H1 (cell line): ENCODE measurements around the gene CCDC24. TPM values are rescaled to one million over a fixed set of nuclear protein-coding genes. Genes with fewer than 3 reads are reported as not detected.

Source experiments
- CTCF ChIA-PET: fragments of 300-600 bp; sonication (Branson Sonifier 250); formaldehyde crosslinking; loops from one replicate; lab custom pipeline; 2021; ENCODE audit not compliant: partially characterized antibody; lab: Charles Lee
- POLR2A ChIA-PET: fragments of 300-600 bp; sonication (Branson Sonifier 250); formaldehyde crosslinking; loops from one replicate; lab custom pipeline; 2021; ENCODE audit warnings: inconsistent platforms; ENCODE audit not compliant: partially characterized antibody; lab: Charles Lee
- DNase-seq, 2 experiments: peaks; one replicate each; pipeline versions ENCODE4 v3.0.0 to v3.0.0-alpha.2; 2010 to 2022; ENCODE audit warnings: low spot score in 2 of 2, low read depth in 1 of 2, mixed read lengths in 1 of 2
- FAIRE-seq: peaks from 2 replicates; lab custom pipeline; 2011; peaks lifted over from hg19 to GRCh38; lab: Jason Lieb, UNC
- H2AFZ ChIP-seq: 2 replicates; pipeline ENCODE4 v1.8.1; 2012; ENCODE audit warnings: low read length, inconsistent platforms
- H2AK5ac ChIP-seq: 2 replicates; pipeline ENCODE4 v1.6.1; 2013; ENCODE audit warnings: low read depth, low read length
- H2BK120ac ChIP-seq: replicated peaks from 2 replicates; pipeline ENCODE3; 2013; ENCODE audit warnings: low read depth, low read length, inconsistent platforms
- H2BK12ac ChIP-seq: 2 replicates; pipeline ENCODE4 v1.6.1; 2013; ENCODE audit warnings: low read depth, low read length
- H2BK15ac ChIP-seq: 2 replicates; pipeline ENCODE4 v1.6.1; 2013; ENCODE audit warnings: low read length
- H2BK20ac ChIP-seq: 2 replicates; pipeline ENCODE4 v1.6.1; 2013; ENCODE audit warnings: low read length
- H2BK5ac ChIP-seq: 2 replicates; pipeline ENCODE4 v1.6.1; 2013; ENCODE audit warnings: low read depth, low read length
- H3K14ac ChIP-seq: 2 replicates; pipeline ENCODE4 v1.6.1; 2013; ENCODE audit warnings: inconsistent platforms; ENCODE audit not compliant: insufficient read length
- H3K18ac ChIP-seq: 2 replicates; pipeline ENCODE4 v1.6.1; 2013; ENCODE audit warnings: low read length; ENCODE audit errors: extremely low read depth
- H3K23ac ChIP-seq: 2 replicates; pipeline ENCODE4 v1.6.1; 2013; ENCODE audit warnings: inconsistent platforms; ENCODE audit not compliant: insufficient read length
- H3K23me2 ChIP-seq: 2 replicates; pipeline ENCODE4 v1.6.1; 2013; ENCODE audit warnings: low read depth, low read length
- H3K27ac ChIP-seq: 2 replicates; pipeline ENCODE4 v1.6.1; 2011; ENCODE audit warnings: low read depth, low read length, inconsistent platforms
- H3K27me3 ChIP-seq, 4 experiments: replicated peaks in 1 of 4; 1 replicate in 1 of 4; 2 replicates in 3 of 4; pipeline versions ENCODE4 v1.6.1 to v1.8.1; 2011 to 2013; ENCODE audit warnings: low read length in 3 of 4, mild to moderate bottlenecking in 3 of 4, inconsistent platforms in 2 of 4, mixed read lengths in 2 of 4, moderate library complexity in 1 of 4; ENCODE audit not compliant: control insufficient read depth in 3 of 4, insufficient read depth in 3 of 4; ENCODE audit errors: extremely low read depth in 1 of 4
- H3K36me3 ChIP-seq, 4 experiments: 2 replicates each; pipeline versions ENCODE4 v1.6.1 to v1.8.1; 2011 to 2013; ENCODE audit warnings: mild to moderate bottlenecking in 4 of 4, low read length in 3 of 4, moderate library complexity in 2 of 4, control low read depth in 1 of 4, inconsistent platforms in 1 of 4; ENCODE audit not compliant: insufficient read depth in 4 of 4, control insufficient read depth in 2 of 4
- H3K4ac ChIP-seq: replicated peaks from 2 replicates; pipeline ENCODE3; 2013; ENCODE audit warnings: low read length, low read depth, mixed read lengths, inconsistent platforms; ENCODE audit not compliant: insufficient read length
- H3K4me1 ChIP-seq, 4 experiments: replicated peaks in 1 of 4; 1 replicate in 1 of 4; 2 replicates in 3 of 4; pipeline versions ENCODE4 v1.6.1 to v1.8.1; 2011 to 2013; ENCODE audit warnings: low read length in 3 of 4, inconsistent platforms in 2 of 4, mixed read lengths in 1 of 4; ENCODE audit not compliant: insufficient read depth in 4 of 4, control insufficient read depth in 3 of 4
- H3K4me2 ChIP-seq, 2 experiments: 2 replicates each; pipeline versions ENCODE4 v1.6.1 to v1.8.1; 2011 to 2013; ENCODE audit warnings: low read depth in 2 of 2, low read length in 2 of 2, control low read depth in 1 of 2, inconsistent platforms in 1 of 2, mild to moderate bottlenecking in 1 of 2; ENCODE audit not compliant: insufficient read depth in 1 of 2
- H3K4me3 ChIP-seq, 4 experiments: fragments of 200-600, 300-600 bp in 1 of 4; sonication (generic), shearing (Covaris generic), sonication (Bioruptor Twin) in 1 of 4; 2 replicates each; pipeline versions ENCODE4 v1.5.1 to v1.8.1; 2011 to 2016; ENCODE audit warnings: low read length in 4 of 4, low read depth in 3 of 4, control low read depth in 2 of 4, inconsistent platforms in 2 of 4, mild to moderate bottlenecking in 2 of 4, mixed read lengths in 1 of 4, moderate library complexity in 1 of 4; ENCODE audit not compliant: insufficient read depth in 2 of 4; ENCODE audit errors: extremely low read depth in 1 of 4
- H3K56ac ChIP-seq: replicated peaks from 2 replicates; pipeline ENCODE3; 2013; ENCODE audit warnings: low read depth, mild to moderate bottlenecking, mixed read lengths, low read length, inconsistent platforms; ENCODE audit not compliant: insufficient read length
- H3K79me1 ChIP-seq: 2 replicates; pipeline ENCODE4 v1.6.1; 2013; ENCODE audit warnings: low read depth, low read length, control low read depth
- H3K79me2 ChIP-seq, 2 experiments: 2 replicates each; pipeline versions ENCODE4 v1.6.1 to v1.8.1; 2012 to 2013; ENCODE audit warnings: low read length in 2 of 2, mild to moderate bottlenecking in 2 of 2, inconsistent platforms in 1 of 2; ENCODE audit not compliant: insufficient read depth in 2 of 2, control insufficient read depth in 1 of 2
- H3K9ac ChIP-seq, 4 experiments: replicated peaks in 1 of 4; 1 replicate in 1 of 4; 2 replicates in 3 of 4; pipeline versions ENCODE4 v1.6.1 to v1.8.1; 2011 to 2013; ENCODE audit warnings: low read depth in 3 of 4, low read length in 3 of 4, control low read depth in 2 of 4, mild to moderate bottlenecking in 2 of 4, moderate library complexity in 2 of 4, inconsistent platforms in 1 of 4; ENCODE audit errors: extremely low read depth in 1 of 4
- H3K9me3 ChIP-seq, 2 experiments: 2 replicates each; pipeline versions ENCODE4 v1.6.1 to v1.8.1; 2012 to 2013; ENCODE audit warnings: mild to moderate bottlenecking in 2 of 2, moderate library complexity in 2 of 2, control low read depth in 1 of 2, inconsistent platforms in 1 of 2, low read depth in 1 of 2, low read length in 1 of 2, mixed read lengths in 1 of 2; ENCODE audit not compliant: insufficient read depth in 2 of 2
- H4K20me1 ChIP-seq, 2 experiments: replicated peaks in 1 of 2; 2 replicates each; pipeline versions ENCODE3 to v1.8.1; 2011 to 2013; ENCODE audit warnings: inconsistent platforms in 2 of 2, low read length in 2 of 2, mild to moderate bottlenecking in 1 of 2; ENCODE audit not compliant: insufficient read depth in 2 of 2, control insufficient read depth in 1 of 2
- H4K5ac ChIP-seq: 2 replicates; pipeline ENCODE4 v1.6.1; 2013; ENCODE audit warnings: low read length, low read depth, mixed read lengths, inconsistent platforms; ENCODE audit not compliant: insufficient read length
- H4K8ac ChIP-seq: 2 replicates; pipeline ENCODE4 v1.8.0; 2013; ENCODE audit warnings: mild to moderate bottlenecking, moderate library complexity, low read length, inconsistent platforms; ENCODE audit not compliant: insufficient read depth; ENCODE audit errors: extremely low read depth
- H4K91ac ChIP-seq: replicated peaks from 2 replicates; pipeline ENCODE3; 2013; ENCODE audit warnings: low read length, mixed read lengths, inconsistent platforms; ENCODE audit not compliant: insufficient read length
- JUND ChIP-seq: IDR thresholded peaks from 2 replicates; pipeline ENCODE4 v1.6.1; 2011; ENCODE audit warnings: mild to moderate bottlenecking, improper control_type of control experiment, low read length
- WGBS, 2 experiments: shearing (Covaris generic) in 1 of 2; methylation state at CpG; one replicate each; pipeline versions ENCODE4 v1.1.6 to v1.1.7; 2013 to 2015; ENCODE audit warnings: low lambda C conversion rate in 2 of 2, mixed read lengths in 2 of 2, inconsistent platforms in 1 of 2, low coverage in 1 of 2, missing lambda C conversion rate in 1 of 2; ENCODE audit not compliant: insufficient replicate concordance in 2 of 2, insufficient coverage in 1 of 2, insufficient read length in 1 of 2; ENCODE audit errors: extremely low coverage in 1 of 2, missing lambda C conversion rate in 1 of 2; 5-methylcytosine and 5-hydroxymethylcytosine counted together
- polyA plus RNA-seq, 7 experiments: library from polyadenylated mRNA; depleted of rRNA in 3 of 7; stranded (reverse) in 5 of 7; unstranded in 2 of 7; fragments of >200 nt in 5 of 7; fragments of 200-250 nt in 2 of 7; gene quantifications; 1 replicate in 5 of 7; 2 replicates in 1 of 7; 4 replicates in 1 of 7; pipeline versions ENCODE4 v1.2.1 to v1.2.3, GENCODE V29; 2011 to 2013; ENCODE audit warnings: missing spikeins in 2 of 7, mixed read lengths in 2 of 7
- total RNA-seq: library from RNA; stranded (reverse); fragmentation: NEBNext Ultra II Directional; extraction: Animal tissue kit (Norgen Biotek cat#: 25700); gene quantifications from 2 replicates; pipeline ENCODE4 v1.2.1, GENCODE V29; 2021

Gene CCDC24
- total and polyA plus RNA-seq, 2 of the 8 experiments (the other 6 are each of a cell fraction or from before 2014, with no cell fraction given): 11.2 to 11.4 TPM

GRCh38 chr1:43999455-43999854 is 8.1 kb downstream of the CCDC24 start:
- Histone ChIP-seq H2BK5ac (no peak overlapping the region), H3K79me1 (no peaks in the 10 kb centered on the region), H3K14ac (no peak overlapping the region), H4K20me1 (peaks cover 2% of the 10 kb centered on the region in 2 experiments), H3K36me3 (peaks cover 0 to 11% (median 8%) of the 10 kb centered on the region in 4 experiments; a peak in 5 of 8 replicates), H3K4me2 (no peak overlapping the region), H3K23me2 (no peaks in the 10 kb centered on the region), H3K23ac (no peak overlapping the region), H2BK20ac (no peak overlapping the region), H4K8ac (no peak overlapping the region), H2BK12ac (no peak overlapping the region), H3K27ac (no peak overlapping the region), H3K4me1 (no peaks in the 10 kb centered on the region; a peak in 1 of 7 replicates), H3K4ac (no peak overlapping the region), H3K56ac (no peak overlapping the region), H3K9ac (no peak overlapping the region), H4K5ac (no peak overlapping the region), H3K79me2 (no peaks in the 10 kb centered on the region), H2BK120ac (no peak overlapping the region), H3K4me3 (no peak overlapping the region), H2BK15ac (no peak overlapping the region), H4K91ac (no peak overlapping the region), H2AK5ac (no peak overlapping the region), H3K18ac (no peak overlapping the region), H2AFZ (no peak overlapping the region), H3K27me3 (no peaks in the 10 kb centered on the region), H3K9me3 (no peaks in the 10 kb centered on the region)
- FAIRE-seq: no peak
- ChIA-PET CTCF (interaction anchor here (1.0 to 21.8 kb wide), 8 partner anchors 12 to 236 kb away, joined by 3 to 478 read pairs (median 5); no protein-coding TSS in a partner anchor), POLR2A (interaction anchor here (0.8 to 27.1 kb wide), 5 partner anchors 7 to 49 kb away, joined by 3 to 544 read pairs (median 7); partner anchors contain the start of gene SLC6A9)
- no peak for TF ChIP-seq JUND
- no peak for DNase-seq
- WGBS, 2 experiments: 96% methylated on average over 8 of the region's 8 CpGs; no CpG with 5 or more reads in 1 of the 2 experiments
